KOPT-K1 (cell line): ENCODE results near the gene ZMAT5.
"Not testable (repeated sequence)": the region's sequence is repeated elsewhere in the genome, so short reads cannot be mapped to it uniquely, and the experiment has no call there.

ENCODE experiments used
- H3K27ac ChIP-seq: fragments of 200-600 bp; sonication (generic); 2 replicates; pipeline ENCODE4 v1.5.1; 2016; ENCODE audit warnings: antibody characterized with exemption, mild to moderate bottlenecking, low read depth, low read length; ENCODE audit not compliant: poor library complexity, severe bottlenecking
- H3K36me3 ChIP-seq: fragments of 200-600 bp; sonication (generic); 2 replicates; pipeline ENCODE4 v1.5.1; 2017; ENCODE audit warnings: antibody characterized with exemption, mild to moderate bottlenecking, low read length, moderate library complexity; ENCODE audit not compliant: insufficient read depth
- H3K9me3 ChIP-seq: fragments of 200-600 bp; sonication (generic); 2 replicates; pipeline ENCODE4 v1.5.1; 2017; ENCODE audit warnings: antibody characterized with exemption, low read length, mild to moderate bottlenecking; ENCODE audit not compliant: insufficient read depth, poor library complexity, severe bottlenecking

The ZMAT5 gene

DNA sequence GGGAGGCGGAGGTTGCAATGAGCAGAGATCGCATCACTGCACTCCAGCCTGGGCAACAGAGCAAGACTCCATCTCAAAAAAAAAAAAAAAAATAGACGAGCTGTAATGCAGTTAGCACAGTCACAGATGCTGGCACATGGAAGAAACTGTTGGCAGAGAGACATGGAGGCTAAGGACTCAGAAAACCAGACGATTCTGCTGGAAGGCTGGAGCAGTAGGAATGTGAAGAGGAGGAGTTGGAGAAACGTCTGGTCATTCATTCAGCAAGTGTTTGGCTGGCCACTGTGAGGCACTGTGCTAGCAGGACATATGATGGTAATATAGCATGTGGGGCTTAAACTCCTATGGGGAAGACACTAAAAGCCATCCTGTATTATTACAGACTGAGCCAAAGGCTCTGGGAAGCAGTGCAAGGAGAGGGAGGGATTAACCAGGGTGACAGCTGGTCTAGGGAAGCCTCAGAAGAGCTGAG lies 5.4 kb upstream of the ZMAT5 start:
- Histone ChIP-seq H3K9me3 (no peaks in the 10 kb centered on the region), H3K27ac (no peak overlapping the region), H3K36me3 (peaks cover 29% of the 10 kb centered on the region)

- H3K36me3 ChIP-seq: peaks cover 29% of the 10 kb centered on the region
- no peak overlapping the region for H3K27ac ChIP-seq
- H3K9me3 ChIP-seq: no peaks in the 10 kb centered on the region
These were observed 3.0 kb upstream of the ZMAT5 start for GRCh38 chr22:29769723-29770321.

DNA sequence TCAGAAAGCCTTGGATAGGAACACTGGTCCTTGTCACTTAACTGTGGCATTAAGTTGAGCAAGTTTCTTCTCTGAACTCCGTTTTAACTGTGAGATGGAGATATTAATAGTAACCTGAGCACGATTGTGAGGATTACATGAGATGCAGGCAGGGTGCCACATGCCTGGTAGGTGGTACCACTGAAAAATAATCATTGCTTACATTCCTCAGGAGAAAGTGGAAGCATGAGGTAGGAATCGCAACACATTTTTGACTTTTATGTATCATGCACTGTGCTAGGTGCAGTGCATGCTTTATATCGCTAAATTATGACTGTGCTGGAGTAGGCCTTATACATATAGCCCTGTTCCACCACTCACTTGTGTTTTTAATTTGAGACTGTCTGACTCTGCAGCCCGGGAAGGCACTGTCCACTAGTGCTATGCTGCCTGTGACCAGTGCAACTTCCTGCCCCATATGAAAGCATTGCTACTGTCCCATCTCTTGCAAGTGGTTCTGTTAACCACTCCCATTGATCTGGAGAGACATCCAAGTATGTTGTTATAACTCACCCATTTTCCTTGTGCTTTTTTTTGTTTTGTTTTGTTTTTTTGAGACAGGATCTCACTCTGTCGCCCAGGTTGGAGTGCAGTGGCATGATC lies 1.4 kb upstream of the ZMAT5 start:
- Histone ChIP-seq H3K9me3 (no peaks in the 10 kb centered on the region), H3K36me3 (peaks cover 29% of the 10 kb centered on the region), H3K27ac (peak overlapping the region; percentile 76)

DNA sequence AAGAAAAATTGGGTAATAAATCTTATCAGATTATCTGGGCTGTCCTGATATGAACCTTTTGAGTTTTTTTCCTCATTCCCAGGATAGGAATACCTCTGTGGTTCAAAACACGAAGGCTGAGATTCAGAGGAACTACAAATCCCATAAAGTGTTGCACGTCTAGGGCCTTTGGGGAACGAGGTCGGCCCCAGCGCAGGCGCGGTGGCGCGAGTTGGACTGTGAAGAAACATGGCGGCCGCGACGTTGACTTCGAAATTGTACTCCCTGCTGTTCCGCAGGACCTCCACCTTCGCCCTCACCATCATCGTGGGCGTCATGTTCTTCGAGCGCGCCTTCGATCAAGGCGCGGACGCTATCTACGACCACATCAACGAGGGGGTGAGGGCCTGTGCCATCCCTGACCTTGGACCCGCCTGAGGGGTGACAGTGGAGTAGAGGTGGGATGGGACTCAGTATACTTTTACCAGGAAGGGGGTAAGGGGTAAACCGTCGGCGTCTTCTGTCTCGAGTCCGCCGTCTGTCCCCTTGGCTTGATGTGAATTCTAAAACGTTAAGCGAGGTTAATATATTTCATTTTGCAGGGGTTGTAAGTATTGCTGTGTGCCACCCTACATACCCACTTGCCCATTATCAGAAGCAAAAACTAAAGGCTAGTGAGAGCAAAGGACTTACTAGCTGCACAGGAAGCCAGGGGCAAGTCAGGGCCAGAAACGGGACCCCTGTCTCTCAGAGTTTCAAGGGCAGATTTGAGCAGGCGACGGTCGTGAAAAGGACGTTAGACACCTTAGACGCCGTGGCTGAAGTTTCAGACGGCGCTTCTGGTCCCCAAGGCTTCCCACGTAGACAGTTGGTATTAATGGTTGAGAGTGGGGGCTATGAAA lies 604 bp upstream of the ZMAT5 start, which contains the start of gene UQCR10:
TSS of gene UQCR10 (plus strand) at position 199 of the 881 bp plus-strand sequence. CDS start at position 229, 30 bp downstream.
- Histone ChIP-seq H3K36me3 (peaks cover 29% of the 10 kb centered on the region), H3K27ac (peak within 1 kb of the TSS; percentile 76), H3K9me3 (no peaks in the 10 kb centered on the region)

DNA sequence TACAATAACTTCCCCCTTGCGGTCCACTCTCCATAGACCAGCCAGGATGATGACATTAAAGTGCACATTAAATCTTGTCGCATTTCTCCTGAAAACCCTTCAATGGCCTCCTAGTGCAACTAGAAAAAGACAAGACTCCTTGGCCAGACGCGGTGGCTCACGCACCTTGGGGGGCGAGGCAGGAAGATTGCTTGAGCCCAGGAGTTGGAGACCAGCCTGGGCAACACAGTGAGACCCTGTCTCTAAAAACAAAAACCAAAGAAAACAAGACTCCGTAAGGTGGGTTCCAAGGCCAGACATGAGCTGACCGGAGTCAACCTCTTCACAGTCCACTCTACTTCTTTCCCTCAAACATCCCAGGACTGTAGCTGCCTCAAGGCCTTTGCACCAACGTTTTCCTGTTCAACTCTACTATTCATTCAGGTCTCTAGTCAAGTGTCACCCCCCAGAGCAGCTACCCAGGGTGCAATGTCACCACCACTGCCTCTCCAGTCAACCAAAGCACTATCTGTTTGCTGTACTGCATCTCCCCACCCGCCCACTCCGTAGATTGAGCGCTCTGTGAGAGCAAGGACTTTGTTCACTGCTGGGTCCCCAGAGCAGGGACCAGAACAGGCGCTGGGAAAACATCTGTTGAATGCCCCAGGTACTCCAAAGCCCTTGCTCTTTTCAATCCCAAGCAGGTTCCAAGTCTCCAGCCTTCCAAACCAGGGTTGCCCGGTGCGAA lies 739 bp downstream of the ZMAT5 start:
- Histone ChIP-seq H3K9me3 (no peaks in the 10 kb centered on the region), H3K27ac (peak overlapping the region; percentile 76), H3K36me3 (peaks cover 25% of the 10 kb centered on the region)

GRCh38 chr22:29762263-29762662 lies 4.5 kb downstream of the ZMAT5 start:
- H3K36me3 ChIP-seq: no peaks in the 10 kb centered on the region
- H3K27ac ChIP-seq: no peak overlapping the region
- no peaks in the 10 kb centered on the region for H3K9me3 ChIP-seq

GRCh38 chr22:29758959-29759358 lies 7.8 kb downstream of the ZMAT5 start:
- H3K27ac ChIP-seq: no peak overlapping the region
- H3K9me3 ChIP-seq: no peaks in the 10 kb centered on the region

DNA sequence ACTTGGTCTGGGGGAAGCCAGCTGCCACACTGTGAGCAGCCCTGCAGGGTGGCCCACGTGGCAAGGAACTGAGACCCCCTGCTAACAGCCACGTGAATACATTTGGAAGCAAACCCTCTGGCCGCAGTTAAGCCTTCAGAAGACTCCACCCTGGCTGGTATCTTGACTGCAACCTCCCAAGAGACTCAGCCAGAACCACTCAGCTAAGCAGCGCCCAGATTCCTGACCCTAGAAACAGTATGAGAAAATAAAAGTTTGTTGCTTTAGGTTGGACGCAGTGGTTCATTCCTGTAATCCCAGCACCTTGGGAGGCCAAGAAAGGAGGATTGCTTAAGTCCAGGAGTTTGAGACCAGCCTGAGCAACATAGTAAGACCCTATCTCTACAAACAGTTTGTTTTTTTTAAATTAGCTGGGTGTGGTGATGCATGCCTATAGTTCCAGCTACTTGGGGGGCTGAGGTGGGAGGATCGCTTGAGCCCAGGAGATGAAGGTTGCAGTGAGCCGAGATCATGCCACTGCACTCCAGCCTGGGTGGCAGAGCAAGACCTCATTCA lies 8.7 kb downstream of the ZMAT5 start:
- no peak overlapping the region for H3K27ac ChIP-seq
- no peaks in the 10 kb centered on the region for H3K36me3 ChIP-seq
- H3K9me3 ChIP-seq: no peaks in the 10 kb centered on the region

More at GRCh38 chr22:29758959-29759358, 7.8 kb downstream of the ZMAT5 start:
- H3K36me3 ChIP-seq: no peaks in the 10 kb centered on the region

DNA sequence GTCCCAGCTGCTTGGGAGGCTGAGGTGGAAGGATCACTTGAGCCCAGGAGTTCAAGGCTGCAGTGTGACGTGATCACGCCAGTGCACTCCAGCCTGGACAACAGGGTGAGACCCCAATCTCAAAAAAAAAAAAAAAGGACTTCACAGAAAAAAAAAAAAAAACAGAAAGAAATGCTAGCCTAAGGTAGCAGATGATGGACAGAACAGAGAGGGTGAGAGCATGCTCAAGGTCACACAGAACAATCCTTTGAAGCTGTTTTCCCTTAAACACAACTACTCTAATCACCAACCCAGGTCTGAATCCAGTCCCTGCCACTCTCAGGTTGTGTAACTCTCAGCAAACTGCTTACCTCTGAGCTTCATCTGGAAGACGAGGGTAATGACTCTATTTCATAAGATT lies 9.7 kb downstream of the ZMAT5 start:
- Histone ChIP-seq H3K9me3 (no peaks in the 10 kb centered on the region), H3K36me3 (no peaks in the 10 kb centered on the region), H3K27ac (no peak overlapping the region)

GRCh38 chr22:29756341-29756740 lies 10.5 kb downstream of the ZMAT5 start:
- no peaks in the 10 kb centered on the region for H3K36me3 ChIP-seq
- H3K27ac ChIP-seq: no peak overlapping the region
- H3K9me3 ChIP-seq: no peaks in the 10 kb centered on the region

DNA sequence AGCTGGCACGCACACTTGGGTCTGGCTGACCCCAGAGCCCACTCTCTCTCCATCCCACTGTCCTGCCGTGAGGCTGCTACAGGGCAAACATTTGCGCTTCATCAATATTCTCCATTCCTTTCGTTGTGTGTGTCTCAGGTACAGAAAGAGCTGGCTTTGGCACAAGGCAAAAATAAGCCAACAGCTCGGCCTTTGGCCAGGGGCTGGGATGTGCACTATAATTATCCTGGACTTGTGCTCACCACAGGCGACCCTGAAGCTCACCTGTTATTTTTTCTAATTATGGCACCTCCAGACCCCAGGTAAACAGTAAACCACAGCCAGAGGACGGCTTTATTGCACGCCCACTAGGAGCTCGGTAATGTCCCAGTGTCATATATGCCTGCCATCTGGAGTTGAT lies 10.9 kb downstream of the ZMAT5 start:
- Histone ChIP-seq H3K36me3 (no peaks in the 10 kb centered on the region), H3K9me3 (no peaks in the 10 kb centered on the region), H3K27ac (no peak overlapping the region)

DNA sequence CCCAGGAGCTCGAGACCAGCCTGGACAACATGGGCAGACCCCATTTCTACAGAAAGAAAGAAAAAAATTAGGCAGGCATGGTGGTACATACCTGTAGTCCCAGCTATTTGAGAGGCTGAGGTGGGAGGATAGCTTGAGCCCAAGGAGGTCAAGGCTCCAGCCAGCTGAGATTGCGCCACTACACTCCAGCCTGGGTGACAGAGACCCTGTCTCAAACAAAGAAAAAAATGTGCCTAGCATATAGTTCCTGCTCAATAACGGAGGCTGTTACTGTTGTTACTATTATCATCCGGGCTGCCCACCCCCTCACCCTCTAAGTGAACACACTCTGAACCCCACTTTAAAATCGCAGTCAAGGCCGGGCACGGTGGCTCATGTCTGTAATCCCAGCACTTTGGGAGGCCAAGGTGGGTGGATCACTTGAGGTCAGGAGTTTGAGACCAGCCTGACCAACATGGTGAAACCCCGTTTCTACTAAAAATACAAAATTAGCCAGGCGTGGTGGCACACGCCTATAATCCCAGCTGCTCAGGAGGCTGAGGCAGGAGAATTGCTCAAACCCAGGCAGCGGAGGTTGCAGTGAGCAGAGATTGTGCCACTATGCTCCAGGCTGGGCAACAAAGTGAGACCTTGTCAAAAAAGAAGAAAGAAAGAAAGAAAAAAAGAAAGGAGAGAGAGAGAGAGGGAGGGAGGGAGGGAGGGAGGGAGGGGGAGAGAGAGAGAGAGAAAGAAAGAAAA lies 12.0 kb downstream of the ZMAT5 start:
- not testable (repeated sequence) for H3K9me3 ChIP-seq, H3K27ac ChIP-seq, H3K36me3 ChIP-seq

DNA sequence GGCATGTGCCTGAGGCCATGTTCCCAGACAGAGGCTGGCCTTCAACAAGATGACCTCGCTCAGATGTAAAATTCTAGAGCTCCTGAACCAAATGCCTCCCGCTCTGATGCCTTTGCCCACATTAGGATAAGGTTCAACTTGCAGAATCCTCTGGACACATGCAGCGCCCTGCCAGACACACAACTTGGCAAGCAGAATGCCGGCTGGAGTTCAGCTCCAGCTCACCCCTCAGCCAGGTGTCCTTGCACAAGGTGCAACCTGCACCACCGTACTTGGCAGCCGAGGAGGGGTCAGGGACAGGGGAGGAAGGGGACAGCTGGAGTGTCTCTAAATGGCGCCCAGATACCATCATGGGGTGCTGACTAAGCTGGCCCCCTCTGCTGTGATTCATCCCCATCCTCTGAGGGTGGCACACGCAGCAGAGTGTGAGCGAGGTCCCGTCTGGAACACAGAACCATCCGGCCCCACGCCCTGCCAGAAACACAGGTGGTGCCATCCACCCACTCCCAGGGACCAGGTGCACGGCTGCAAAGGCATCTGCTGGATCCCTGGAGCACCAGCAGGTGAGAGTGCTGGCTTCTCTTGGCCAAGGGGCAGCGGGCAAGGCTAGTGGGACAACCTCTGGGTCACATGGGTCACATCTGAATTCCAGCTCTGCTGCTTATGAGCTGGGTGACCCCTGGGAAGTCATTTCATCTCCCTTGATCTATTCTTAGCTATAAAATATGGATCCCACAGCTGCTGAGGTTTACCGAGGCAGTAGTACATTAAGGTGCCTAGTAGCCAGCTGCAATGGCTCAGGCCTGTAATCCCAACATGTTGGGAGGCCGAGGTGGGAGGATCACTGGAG lies 12.8 kb downstream of the ZMAT5 start:
- no peak overlapping the region for H3K27ac ChIP-seq
- no peaks in the 10 kb centered on the region for H3K36me3 ChIP-seq
- H3K9me3 ChIP-seq: no peaks in the 10 kb centered on the region
